ENCODE results near the gene LMNB1.
"Not testable (repeated sequence)": the region's sequence is repeated elsewhere in the genome, so short reads cannot be mapped to it uniquely, and the experiment has no call there.

LMNB1 gene

GRCh38 chr5:126843375-126843774 is 66.4 kb downstream of the LMNB1 start:
- not testable (repeated sequence) for H3K4me3 ChIP-seq (ENCODE audit: low read length in 2 of 2)

GRCh38 chr5:126845470-126846070 is 68.6 kb downstream of the LMNB1 start:
- H2BK15ac ChIP-seq (ENCODE audit: low read length); H2BK5ac ChIP-seq (ENCODE audit: low read length); DNase-seq (ENCODE audit: low spot score); H3K9ac ChIP-seq (ENCODE audit: low read depth, low read length, poor library complexity); H2AFZ ChIP-seq (ENCODE audit: low read length); H4K8ac ChIP-seq (ENCODE audit: low read depth, low read length); H3K18ac ChIP-seq (ENCODE audit: low read length); H3K4ac ChIP-seq (ENCODE audit: low read length); H3K27ac ChIP-seq (replicated peaks; ENCODE audit: low read length); H3K9me3 ChIP-seq (replicated peaks in 1 of 2; ENCODE audit: control insufficient read depth in 2 of 2, insufficient read depth in 1 of 2, low read depth in 1 of 2, low read length in 2 of 2); H3K79me1 ChIP-seq (ENCODE audit: low read depth, low read length); H3K4me3 ChIP-seq (ENCODE audit: low read length in 2 of 2); H3K14ac ChIP-seq (ENCODE audit: low read length); H3K23ac ChIP-seq (ENCODE audit: low read depth, low read length, poor library complexity); H3K36me3 ChIP-seq (replicated peaks in 1 of 2; ENCODE audit: control insufficient read depth in 2 of 2, insufficient read depth in 2 of 2, low read length in 2 of 2); H2BK12ac ChIP-seq (ENCODE audit: low read length); H3K4me2 ChIP-seq (ENCODE audit: insufficient read depth, low read length, poor library complexity, severe bottlenecking); H4K91ac ChIP-seq (ENCODE audit: low read depth, low read length, poor library complexity); H3K27me3 ChIP-seq (ENCODE audit: control insufficient read depth in 3 of 3, insufficient read depth in 3 of 3, low read depth in 1 of 3, low read length in 3 of 3); H2AK5ac ChIP-seq (ENCODE audit: low read depth, low read length); H2BK120ac ChIP-seq (ENCODE audit: low read depth, low read length): not testable (repeated sequence)
- no CpG with 5 or more reads among the region's 14 CpGs for WGBS, 2 donors (ENCODE audit: extremely low coverage in 2 of 2, insufficient read length in 2 of 2, insufficient replicate concordance in 1 of 2)
- peaks cover 11 to 24% of the 10 kb centered on the region in 2 donors for H3K4me1 ChIP-seq (ENCODE audit: control insufficient read depth in 2 of 2, insufficient read depth in 1 of 2, low read depth in 1 of 2, low read length in 2 of 2)

More at GRCh38 chr5:126843375-126843774, 66.4 kb downstream of the LMNB1 start:
- not testable (repeated sequence) for H2AFZ ChIP-seq (ENCODE audit: low read length); H3K4me2 ChIP-seq (ENCODE audit: insufficient read depth, low read length, poor library complexity, severe bottlenecking); H2BK12ac ChIP-seq (ENCODE audit: low read length); H2BK5ac ChIP-seq (ENCODE audit: low read length); H3K27ac ChIP-seq (replicated peaks; ENCODE audit: low read length); H3K9ac ChIP-seq (ENCODE audit: low read depth, low read length, poor library complexity); H3K79me1 ChIP-seq (ENCODE audit: low read depth, low read length); H2BK120ac ChIP-seq (ENCODE audit: low read depth, low read length); H3K14ac ChIP-seq (ENCODE audit: low read length); H3K23ac ChIP-seq (ENCODE audit: low read depth, low read length, poor library complexity); H4K8ac ChIP-seq (ENCODE audit: low read depth, low read length); H3K9me3 ChIP-seq (replicated peaks in 1 of 2; ENCODE audit: control insufficient read depth in 2 of 2, insufficient read depth in 1 of 2, low read depth in 1 of 2, low read length in 2 of 2); H3K18ac ChIP-seq (ENCODE audit: low read length); H3K4ac ChIP-seq (ENCODE audit: low read length); H3K27me3 ChIP-seq (ENCODE audit: control insufficient read depth in 3 of 3, insufficient read depth in 3 of 3, low read depth in 1 of 3, low read length in 3 of 3); H2AK5ac ChIP-seq (ENCODE audit: low read depth, low read length); H2BK15ac ChIP-seq (ENCODE audit: low read length); H4K91ac ChIP-seq (ENCODE audit: low read depth, low read length, poor library complexity); H3K36me3 ChIP-seq (replicated peaks in 1 of 2; ENCODE audit: control insufficient read depth in 2 of 2, insufficient read depth in 2 of 2, low read length in 2 of 2); DNase-seq (ENCODE audit: low spot score)
- peaks cover 10 to 18% of the 10 kb centered on the region in 2 donors for H3K4me1 ChIP-seq (ENCODE audit: control insufficient read depth in 2 of 2, insufficient read depth in 1 of 2, low read depth in 1 of 2, low read length in 2 of 2)
- WGBS, 2 donors (ENCODE audit: extremely low coverage in 2 of 2, insufficient read length in 2 of 2, insufficient replicate concordance in 1 of 2), result no CpG with 5 or more reads among the region's 11 CpGs

- no peak overlapping the region for H3K23ac ChIP-seq (ENCODE audit: low read depth, low read length, poor library complexity)
- no peak overlapping the region for H2BK120ac ChIP-seq (ENCODE audit: low read depth, low read length)
- peaks cover 11 to 29% of the 10 kb centered on the region in 2 donors for H3K4me1 ChIP-seq (ENCODE audit: control insufficient read depth in 2 of 2, insufficient read depth in 1 of 2, low read depth in 1 of 2, low read length in 2 of 2)
- H3K4me3 ChIP-seq (ENCODE audit: low read length in 2 of 2), result no peak overlapping the region
- H3K4ac ChIP-seq (ENCODE audit: low read length), result no peak overlapping the region
- no peak overlapping the region for H3K27ac ChIP-seq (replicated peaks; ENCODE audit: low read length)
- H3K9me3 ChIP-seq (replicated peaks in 1 of 2; ENCODE audit: control insufficient read depth in 2 of 2, insufficient read depth in 1 of 2, low read depth in 1 of 2, low read length in 2 of 2), result no peaks in the 10 kb centered on the region
- no peak overlapping the region for H2BK15ac ChIP-seq (ENCODE audit: low read length)
- H2AK5ac ChIP-seq (ENCODE audit: low read depth, low read length), result no peak overlapping the region
- DNase-seq (ENCODE audit: low spot score), result no peak
- no peaks in the 10 kb centered on the region for H3K36me3 ChIP-seq (replicated peaks in 1 of 2; ENCODE audit: control insufficient read depth in 2 of 2, insufficient read depth in 2 of 2, low read length in 2 of 2)
- H2BK12ac ChIP-seq (ENCODE audit: low read length), result no peak overlapping the region
- no peak overlapping the region for H2AFZ ChIP-seq (ENCODE audit: low read length)
- no peaks in the 10 kb centered on the region for H3K27me3 ChIP-seq (ENCODE audit: control insufficient read depth in 3 of 3, insufficient read depth in 3 of 3, low read depth in 1 of 3, low read length in 3 of 3)
- H3K18ac ChIP-seq (ENCODE audit: low read length), result no peak overlapping the region
- no peak overlapping the region for H4K8ac ChIP-seq (ENCODE audit: low read depth, low read length)
- H2BK5ac ChIP-seq (ENCODE audit: low read length), result no peak overlapping the region
- no peak overlapping the region for H3K14ac ChIP-seq (ENCODE audit: low read length)
- no peak overlapping the region for H4K91ac ChIP-seq (ENCODE audit: low read depth, low read length, poor library complexity)
- H3K4me2 ChIP-seq (ENCODE audit: insufficient read depth, low read length, poor library complexity, severe bottlenecking), result no peak overlapping the region
- no peak overlapping the region for H3K9ac ChIP-seq (ENCODE audit: low read depth, low read length, poor library complexity)
- no peaks in the 10 kb centered on the region for H3K79me1 ChIP-seq (ENCODE audit: low read depth, low read length)
These were observed 69.4 kb downstream of the LMNB1 start for GRCh38 chr5:126846344-126846743.

GRCh38 chr5:126846744-126847455 is 70.0 kb downstream of the LMNB1 start:
- Histone ChIP-seq H4K91ac (ENCODE audit: low read depth, low read length, poor library complexity) (no peak overlapping the region), H3K18ac (ENCODE audit: low read length) (no peak overlapping the region), H3K79me1 (ENCODE audit: low read depth, low read length) (no peaks in the 10 kb centered on the region), H3K9me3 (replicated peaks in 1 of 2; ENCODE audit: control insufficient read depth in 2 of 2, insufficient read depth in 1 of 2, low read depth in 1 of 2, low read length in 2 of 2) (no peaks in the 10 kb centered on the region), H4K8ac (ENCODE audit: low read depth, low read length) (no peak overlapping the region), H3K9ac (ENCODE audit: low read depth, low read length, poor library complexity) (no peak overlapping the region), H3K23ac (ENCODE audit: low read depth, low read length, poor library complexity) (no peak overlapping the region), H2BK120ac (ENCODE audit: low read depth, low read length) (no peak overlapping the region), H3K27me3 (ENCODE audit: control insufficient read depth in 3 of 3, insufficient read depth in 3 of 3, low read depth in 1 of 3, low read length in 3 of 3) (no peaks in the 10 kb centered on the region), H2BK5ac (ENCODE audit: low read length) (no peak overlapping the region), H3K36me3 (replicated peaks in 1 of 2; ENCODE audit: control insufficient read depth in 2 of 2, insufficient read depth in 2 of 2, low read length in 2 of 2) (no peaks in the 10 kb centered on the region), H2AK5ac (ENCODE audit: low read depth, low read length) (no peak overlapping the region), H3K4ac (ENCODE audit: low read length) (no peak overlapping the region), H3K4me2 (ENCODE audit: insufficient read depth, low read length, poor library complexity, severe bottlenecking) (no peak overlapping the region), H3K27ac (replicated peaks; ENCODE audit: low read length) (no peak overlapping the region), H3K4me1 (ENCODE audit: control insufficient read depth in 2 of 2, insufficient read depth in 1 of 2, low read depth in 1 of 2, low read length in 2 of 2) (peaks cover 12 to 31% of the 10 kb centered on the region in 2 donors), H3K14ac (ENCODE audit: low read length) (no peak overlapping the region), H2AFZ (ENCODE audit: low read length) (no peak overlapping the region), H2BK12ac (ENCODE audit: low read length) (no peak overlapping the region), H3K4me3 (ENCODE audit: low read length in 2 of 2) (no peak overlapping the region), H2BK15ac (ENCODE audit: low read length) (no peak overlapping the region)
- WGBS, 2 donors (ENCODE audit: extremely low coverage in 2 of 2, insufficient read length in 2 of 2, insufficient replicate concordance in 1 of 2), result no CpG with 5 or more reads among the region's 5 CpGs
- no peak for DNase-seq (ENCODE audit: low spot score)

Data from neuronal stem cell (in vitro differentiated cells).